HCT116 (cell line): ENCODE results near the gene CACNA1E.

ENCODE experiments used
- CBX3 ChIP-seq: IDR thresholded peaks from 2 replicates; pipeline ENCODE4 v1.6.1; 2012; ENCODE audit warnings: low read depth
- CTCF ChIP-seq, 3 experiments: fragments of 200-600 bp in 1 of 3; sonication (generic) in 1 of 3; IDR thresholded peaks in 2 of 3; conservative IDR thresholded peaks in 1 of 3; 2 replicates each; pipeline ENCODE4 v1.5.1; 2012 to 2017; ENCODE audit warnings: low read depth in 2 of 3, low read length in 2 of 3, antibody characterized with exemption in 1 of 3, borderline replicate concordance in 1 of 3, control low read depth in 1 of 3, mild to moderate bottlenecking in 1 of 3, mixed read lengths in 1 of 3, mixed run types in 1 of 3, moderate library complexity in 1 of 3; ENCODE audit not compliant: insufficient read depth in 1 of 3
- EZH2 ChIP-seq: fragments of 200-600 bp; sonication (generic); IDR thresholded peaks from 2 replicates; pipeline ENCODE4 v1.6.1; 2017; ENCODE audit warnings: antibody characterized with exemption, mixed run types
- FOSL1 ChIP-seq: IDR thresholded peaks from 2 replicates; pipeline ENCODE4 v1.6.1; 2012; ENCODE audit warnings: low read depth
- POLR2A ChIP-seq: IDR thresholded peaks from 2 replicates; pipeline ENCODE4 v1.7.0; 2011; ENCODE audit warnings: borderline replicate concordance; ENCODE audit not compliant: insufficient read depth, insufficient read length; ENCODE audit errors: extremely low read depth
- POLR2AphosphoS5 ChIP-seq: IDR thresholded peaks from 2 replicates; pipeline ENCODE4 v1.6.1; 2011; ENCODE audit warnings: mild to moderate bottlenecking, low read depth, low read length, moderate library complexity
- RAD21 ChIP-seq: IDR thresholded peaks from 2 replicates; pipeline ENCODE4 v1.6.1; 2012; ENCODE audit warnings: low read depth, mild to moderate bottlenecking
- REST ChIP-seq: IDR thresholded peaks from 2 replicates; pipeline ENCODE4 v1.6.1; 2012; ENCODE audit warnings: low read depth
- SP1 ChIP-seq: IDR thresholded peaks from 2 replicates; pipeline ENCODE4 v1.6.1; 2012; ENCODE audit warnings: low read depth
- SRF ChIP-seq: IDR thresholded peaks from 2 replicates; pipeline ENCODE4 v1.6.1; 2012; ENCODE audit warnings: low read depth
- YY1 ChIP-seq: IDR thresholded peaks from 2 replicates; pipeline ENCODE4 v1.6.1; 2011; ENCODE audit warnings: low read length, low read depth, moderate library complexity, mild to moderate bottlenecking; ENCODE audit not compliant: insufficient replicate concordance; ENCODE audit errors: extremely low read depth
- TF ChIP-seq, protein P1 (sequence below): IDR thresholded peaks from 2 replicates; pipeline ENCODE4 v1.6.1; 2011; ENCODE audit warnings: mild to moderate bottlenecking, low read length, moderate library complexity; ENCODE audit not compliant: insufficient replicate concordance; ENCODE audit errors: extremely low read depth

GRCh38 chr1:181626279-181626938, 143.1 kb downstream of the CACNA1E start:
- TF ChIP-seq POLR2A (no peak), CTCF (IDR thresholded peaks at IDR 0.05 in 2 of 3, conservative IDR thresholded peaks at IDR 0.05 in 1 of 3; ENCODE audit: borderline replicate concordance in 1 of 3, insufficient read depth in 1 of 3, low read depth in 2 of 3, low read length in 2 of 3) (no peak), CBX3 (no peak), RAD21 (no peak), SP1 (no peak), FOSL1 (no peak), REST (no peak), SRF (no peak), EZH2 (no peak), POLR2AphosphoS5 (no peak), YY1 (no peak)
- TF ChIP-seq, protein P1, sequence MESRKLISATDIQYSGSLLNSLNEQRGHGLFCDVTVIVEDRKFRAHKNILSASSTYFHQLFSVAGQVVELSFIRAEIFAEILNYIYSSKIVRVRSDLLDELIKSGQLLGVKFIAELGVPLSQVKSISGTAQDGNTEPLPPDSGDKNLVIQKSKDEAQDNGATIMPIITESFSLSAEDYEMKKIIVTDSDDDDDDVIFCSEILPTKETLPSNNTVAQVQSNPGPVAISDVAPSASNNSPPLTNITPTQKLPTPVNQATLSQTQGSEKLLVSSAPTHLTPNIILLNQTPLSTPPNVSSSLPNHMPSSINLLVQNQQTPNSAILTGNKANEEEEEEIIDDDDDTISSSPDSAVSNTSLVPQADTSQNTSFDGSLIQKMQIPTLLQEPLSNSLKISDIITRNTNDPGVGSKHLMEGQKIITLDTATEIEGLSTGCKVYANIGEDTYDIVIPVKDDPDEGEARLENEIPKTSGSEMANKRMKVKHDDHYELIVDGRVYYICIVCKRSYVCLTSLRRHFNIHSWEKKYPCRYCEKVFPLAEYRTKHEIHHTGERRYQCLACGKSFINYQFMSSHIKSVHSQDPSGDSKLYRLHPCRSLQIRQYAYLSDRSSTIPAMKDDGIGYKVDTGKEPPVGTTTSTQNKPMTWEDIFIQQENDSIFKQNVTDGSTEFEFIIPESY: no peak
